OCI-LY7 (cell line): ENCODE results near the gene SHCBP1. TPM values are rescaled to one million over a fixed set of nuclear protein-coding genes. Genes with fewer than 3 reads are reported as not detected.
A peak's percentile ranks its signal among the peaks of the same experiment; 100 is the strongest.
"Not testable (repeated sequence)": the region's sequence is repeated elsewhere in the genome, so short reads cannot be mapped to it uniquely, and the experiment has no call there.

Experiments
- BruUV-seq: library from RNA; stranded (reverse); fragments of 400-500 nt; replicated peaks from 2 replicates; lab custom pipeline; 2021; lab: Mats Ljungman, UMichigan
- CTCF ChIA-PET: fragments of 300-600 bp; sonication (Branson Sonifier 250); formaldehyde crosslinking; loops from one replicate; lab custom pipeline; 2022; ENCODE audit warnings: antibody characterized with exemption; ENCODE audit not compliant: unreplicated experiment; lab: Charles Lee
- POLR2A ChIA-PET: fragments of 300-600 bp; sonication (Branson Sonifier 250); formaldehyde crosslinking; loops from one replicate; lab custom pipeline; 2022; ENCODE audit warnings: antibody characterized with exemption; lab: Charles Lee
- DNase-seq: peaks from one replicate; pipeline ENCODE4 v3.0.0-alpha.2; 2015; ENCODE audit warnings: low spot score
- H2AFZ ChIP-seq: fragments of 200-600 bp; sonication (generic), shearing (Covaris generic); 2 replicates; pipeline ENCODE4 v1.6.1; 2014; ENCODE audit warnings: mild to moderate bottlenecking, antibody characterized with exemption, low read length, moderate library complexity
- H3K27ac ChIP-seq: fragments of 200-600 bp; sonication (generic); 2 replicates; pipeline ENCODE4 v1.5.1; 2014; ENCODE audit warnings: mixed run types, low read depth, mild to moderate bottlenecking, moderate library complexity, low read length, inconsistent platforms; ENCODE audit not compliant: poor library complexity, severe bottlenecking
- H3K36me3 ChIP-seq: fragments of 200-600 bp; sonication (generic); 2 replicates; pipeline ENCODE4 v1.6.1; 2014; ENCODE audit warnings: mild to moderate bottlenecking, antibody characterized with exemption, low read length, moderate library complexity, mixed read lengths; ENCODE audit not compliant: insufficient read depth
- H3K4me1 ChIP-seq: fragments of 200-600 bp; sonication (generic); 2 replicates; pipeline ENCODE4 v1.5.1; 2014; ENCODE audit warnings: mild to moderate bottlenecking, low read length; ENCODE audit not compliant: insufficient read depth, poor library complexity, severe bottlenecking
- H3K4me2 ChIP-seq: fragments of 200-600 bp; sonication (generic); 2 replicates; pipeline ENCODE4 v1.6.1; 2014; ENCODE audit warnings: mild to moderate bottlenecking, low read length
- H3K4me3 ChIP-seq: fragments of 200-600 bp; sonication (generic); 2 replicates; pipeline ENCODE4 v1.5.1; 2014; ENCODE audit warnings: mild to moderate bottlenecking, low read depth, low read length; ENCODE audit not compliant: poor library complexity, severe bottlenecking
- H3K79me2 ChIP-seq: fragments of 200-600 bp; sonication (generic); 2 replicates; pipeline ENCODE4 v1.6.1; 2016; ENCODE audit warnings: low read depth, mild to moderate bottlenecking, low read length, moderate library complexity, mixed read lengths; ENCODE audit not compliant: insufficient read depth
- H3K9me2 ChIP-seq: fragments of 200-600 bp; sonication (generic); 2 replicates; pipeline ENCODE4 v1.6.1; 2016; ENCODE audit warnings: mild to moderate bottlenecking, low read length, mixed read lengths; ENCODE audit not compliant: insufficient read depth
- H3K9me3 ChIP-seq: fragments of 200-600 bp; sonication (generic); 2 replicates; pipeline ENCODE4 v1.6.1; 2014; ENCODE audit warnings: mild to moderate bottlenecking, mixed run types, low read length, mixed read lengths
- H4K20me1 ChIP-seq: fragments of 200-600 bp; sonication (generic); 2 replicates; pipeline ENCODE4 v1.6.1; 2014; ENCODE audit warnings: mild to moderate bottlenecking, antibody characterized with exemption, low read length, moderate library complexity, mixed read lengths; ENCODE audit not compliant: insufficient read depth
- EZH2phosphoT487 ChIP-seq: fragments of 200-600 bp; sonication (generic); IDR thresholded peaks from 2 replicates; pipeline ENCODE4 v1.6.1; 2018; ENCODE audit warnings: low read depth, borderline replicate concordance, mild to moderate bottlenecking, mixed run types, antibody characterized with exemption, low read length, moderate library complexity, mixed read lengths
- intact Hi-C: fragments of 100-400 bp; cut with micrococcal nuclease; formaldehyde crosslinking; loops from one replicate; pipeline ENCODE4 v1.10.0; 2022; ENCODE audit not compliant: unreplicated experiment
- total RNA-seq, 2 experiments: library from RNA; depleted of rRNA in 1 of 2; stranded (reverse); fragments of >200 nt in 1 of 2; shearing (Covaris generic) in 1 of 2; gene quantifications; 2 replicates each; pipeline ENCODE4 v1.2.3, GENCODE V29; 2014 to 2022
- TF ChIP-seq, protein P1 (sequence below): fragments of 200-600 bp; sonication (generic); conservative IDR thresholded peaks from 2 replicates; pipeline ENCODE4 v1.5.1; 2014; ENCODE audit warnings: mild to moderate bottlenecking, antibody characterized with exemption, low read length, moderate library complexity, mixed read lengths

Gene SHCBP1
- total RNA-seq, 2 experiments from 2014 or later = 32.6 to 49.5 TPM

DNA sequence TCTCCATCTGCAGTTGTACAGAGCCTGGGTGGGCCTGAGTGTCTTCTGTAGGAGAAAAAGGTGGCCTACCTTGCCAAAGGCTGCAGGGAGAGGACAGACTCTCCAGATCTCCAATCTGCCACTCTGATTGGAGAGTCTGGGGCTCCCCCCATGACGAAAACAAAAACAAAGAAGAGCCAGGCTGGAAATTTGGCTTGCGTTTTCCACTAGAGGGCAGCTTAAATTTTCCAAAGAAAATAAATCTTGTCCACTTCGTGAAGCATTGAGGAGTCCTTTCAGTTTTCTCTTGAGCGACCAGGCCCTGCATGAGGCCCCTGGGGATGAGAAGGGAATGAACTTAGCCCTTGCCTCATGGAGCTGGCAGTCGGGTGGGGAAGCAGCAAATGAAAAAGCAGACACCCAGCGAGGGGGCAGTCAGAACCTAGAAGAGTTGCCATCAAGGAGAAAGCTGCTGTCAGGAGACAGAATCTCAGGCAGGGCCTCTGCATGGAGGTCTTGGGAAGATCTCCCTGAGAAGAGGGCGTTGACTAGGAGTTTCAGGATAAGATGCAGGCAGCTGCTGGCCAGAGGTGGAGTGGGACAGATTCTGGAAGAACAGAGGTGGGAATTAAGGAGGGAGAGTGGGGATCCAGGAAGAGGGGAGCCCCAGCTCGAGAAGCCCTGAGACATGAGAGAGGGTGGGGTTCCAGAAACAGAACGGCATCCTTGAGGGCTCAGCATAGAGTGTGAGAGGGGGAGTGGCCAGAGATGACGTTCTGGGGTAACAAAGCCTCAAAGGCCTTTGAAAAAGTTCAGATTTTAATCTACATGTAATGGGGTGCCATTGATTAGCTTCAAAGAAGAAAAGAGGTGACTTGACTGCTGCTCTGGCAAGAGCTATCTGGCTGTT lies 8.4 kb upstream of the SHCBP1 start:
- BruUV-seq = no TSS peak
- Histone ChIP-seq H3K27ac (no peak overlapping the region), H3K9me2 (no peaks in the 10 kb centered on the region), H4K20me1 (no peaks in the 10 kb centered on the region), H3K4me2 (no peak overlapping the region), H3K79me2 (no peaks in the 10 kb centered on the region), H3K36me3 (no peaks in the 10 kb centered on the region), H3K4me3 (no peak overlapping the region), H3K9me3 (no peaks in the 10 kb centered on the region), H3K4me1 (no peaks in the 10 kb centered on the region), H2AFZ (0 out of 2 replicates have a peak overlapping the region, but pooled peaks have one; percentile 18)
- intact Hi-C loops = no loop called here
- POLR2A ChIA-PET = interaction anchor here (0.6 to 1.3 kb wide), 2 partner anchors 9 to 10 kb away, joined by 3 read pairs; no protein-coding TSS in a partner anchor
- CTCF ChIA-PET = no interaction called here
- TF ChIP-seq EZH2phosphoT487 = no peak
- TF ChIP-seq, protein P1, sequence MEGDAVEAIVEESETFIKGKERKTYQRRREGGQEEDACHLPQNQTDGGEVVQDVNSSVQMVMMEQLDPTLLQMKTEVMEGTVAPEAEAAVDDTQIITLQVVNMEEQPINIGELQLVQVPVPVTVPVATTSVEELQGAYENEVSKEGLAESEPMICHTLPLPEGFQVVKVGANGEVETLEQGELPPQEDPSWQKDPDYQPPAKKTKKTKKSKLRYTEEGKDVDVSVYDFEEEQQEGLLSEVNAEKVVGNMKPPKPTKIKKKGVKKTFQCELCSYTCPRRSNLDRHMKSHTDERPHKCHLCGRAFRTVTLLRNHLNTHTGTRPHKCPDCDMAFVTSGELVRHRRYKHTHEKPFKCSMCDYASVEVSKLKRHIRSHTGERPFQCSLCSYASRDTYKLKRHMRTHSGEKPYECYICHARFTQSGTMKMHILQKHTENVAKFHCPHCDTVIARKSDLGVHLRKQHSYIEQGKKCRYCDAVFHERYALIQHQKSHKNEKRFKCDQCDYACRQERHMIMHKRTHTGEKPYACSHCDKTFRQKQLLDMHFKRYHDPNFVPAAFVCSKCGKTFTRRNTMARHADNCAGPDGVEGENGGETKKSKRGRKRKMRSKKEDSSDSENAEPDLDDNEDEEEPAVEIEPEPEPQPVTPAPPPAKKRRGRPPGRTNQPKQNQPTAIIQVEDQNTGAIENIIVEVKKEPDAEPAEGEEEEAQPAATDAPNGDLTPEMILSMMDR = peak; percentile 50
- no peak for DNase-seq

DNA sequence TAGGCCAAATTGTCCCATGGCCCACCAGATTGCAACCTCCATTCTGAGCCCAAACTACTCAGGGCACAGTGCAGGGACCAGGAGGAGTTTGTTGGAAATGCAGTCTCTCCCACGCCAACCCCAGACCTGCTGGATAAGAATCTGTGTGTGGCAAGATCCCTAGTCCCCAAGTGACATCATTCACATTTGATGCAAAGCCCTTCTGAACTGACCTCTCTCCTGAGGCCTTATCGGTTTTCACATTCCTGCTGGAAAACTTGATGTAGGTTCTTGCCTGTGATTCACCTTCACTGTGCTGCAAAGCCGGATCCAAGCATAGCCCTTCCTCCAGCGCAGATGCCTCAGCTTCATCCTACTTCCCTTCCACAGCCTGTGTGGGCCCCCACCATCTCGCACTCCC lies 6.6 kb upstream of the SHCBP1 start:
- no peaks in the 10 kb centered on the region for H3K36me3 ChIP-seq
- CTCF ChIA-PET = no interaction called here

DNA sequence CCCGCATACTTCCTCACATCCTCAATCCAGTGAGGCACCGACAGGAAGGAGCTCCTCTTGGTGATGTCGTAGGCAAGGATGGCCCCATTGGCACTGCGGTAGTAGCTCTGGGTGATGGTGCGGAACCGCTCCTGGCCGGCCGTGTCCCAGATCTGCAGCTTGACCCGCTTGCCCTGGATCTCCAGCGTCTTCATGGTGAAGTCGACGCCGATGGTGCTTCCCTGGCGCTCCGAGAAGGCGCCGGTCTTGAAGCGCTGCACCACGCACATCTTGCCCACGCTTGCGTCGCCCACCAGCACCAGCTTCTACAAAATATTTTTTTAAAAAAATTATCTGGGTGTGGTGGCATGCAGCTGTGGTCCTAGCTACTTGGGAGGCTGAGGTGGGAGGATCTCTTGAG lies 5.5 kb upstream of the SHCBP1 start:
- H3K27ac ChIP-seq, CTCF ChIA-PET, intact Hi-C loops, H2AFZ ChIP-seq, H3K4me1 ChIP-seq, H3K9me3 ChIP-seq, H3K4me3 ChIP-seq, H3K9me2 ChIP-seq, H4K20me1 ChIP-seq, H3K79me2 ChIP-seq, BruUV-seq, H3K36me3 ChIP-seq, DNase-seq, H3K4me2 ChIP-seq: not testable (repeated sequence)
- POLR2A ChIA-PET = interaction anchor here (0.6 kb wide), 1 partner anchor 844 kb away, joined by 4 read pairs; no protein-coding TSS in a partner anchor

More for the DNA sequence above, 6.6 kb upstream of the SHCBP1 start:
- no TSS peak for BruUV-seq
- no peak for DNase-seq
- Histone ChIP-seq H3K4me3 (no peak overlapping the region), H3K4me1 (no peaks in the 10 kb centered on the region), H3K4me2 (no peak overlapping the region), H3K9me2 (no peaks in the 10 kb centered on the region), H3K79me2 (no peaks in the 10 kb centered on the region), H4K20me1 (no peaks in the 10 kb centered on the region), H3K9me3 (no peaks in the 10 kb centered on the region), H2AFZ (no peak overlapping the region), H3K27ac (no peak overlapping the region)
- TF ChIP-seq, protein P1 = no peak
- no peak for TF ChIP-seq EZH2phosphoT487
- intact Hi-C loops = no loop called here
- POLR2A ChIA-PET = no interaction called here

DNA sequence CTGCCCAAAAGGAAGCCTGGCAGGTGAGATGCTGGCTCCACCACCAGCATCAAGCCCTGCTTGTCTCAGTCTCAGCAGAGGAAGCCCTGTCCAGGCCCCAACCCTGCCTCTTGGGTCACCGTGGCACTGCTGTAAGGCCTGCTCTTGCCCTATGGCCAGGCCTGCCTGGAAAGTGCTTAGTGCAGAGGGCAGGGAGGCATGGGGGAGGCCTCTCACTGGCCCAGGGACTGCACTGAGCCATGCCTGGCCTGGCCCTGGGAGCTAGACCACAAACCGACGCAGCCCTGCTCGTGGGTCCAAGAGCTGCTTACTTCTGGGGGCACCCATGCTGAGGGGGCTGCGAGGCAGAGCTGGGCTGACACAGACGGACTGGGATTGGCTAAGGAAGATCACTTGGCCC lies 3.7 kb upstream of the SHCBP1 start:
- BruUV-seq, H4K20me1 ChIP-seq, DNase-seq, H3K9me2 ChIP-seq, CTCF ChIA-PET, H3K4me3 ChIP-seq, H2AFZ ChIP-seq, H3K27ac ChIP-seq, POLR2A ChIA-PET, H3K9me3 ChIP-seq, H3K4me2 ChIP-seq, H3K36me3 ChIP-seq, intact Hi-C loops: not testable (repeated sequence)
- H3K4me1 ChIP-seq = peaks cover 16% of the 10 kb centered on the region
- peaks cover 12% of the 10 kb centered on the region for H3K79me2 ChIP-seq

DNA sequence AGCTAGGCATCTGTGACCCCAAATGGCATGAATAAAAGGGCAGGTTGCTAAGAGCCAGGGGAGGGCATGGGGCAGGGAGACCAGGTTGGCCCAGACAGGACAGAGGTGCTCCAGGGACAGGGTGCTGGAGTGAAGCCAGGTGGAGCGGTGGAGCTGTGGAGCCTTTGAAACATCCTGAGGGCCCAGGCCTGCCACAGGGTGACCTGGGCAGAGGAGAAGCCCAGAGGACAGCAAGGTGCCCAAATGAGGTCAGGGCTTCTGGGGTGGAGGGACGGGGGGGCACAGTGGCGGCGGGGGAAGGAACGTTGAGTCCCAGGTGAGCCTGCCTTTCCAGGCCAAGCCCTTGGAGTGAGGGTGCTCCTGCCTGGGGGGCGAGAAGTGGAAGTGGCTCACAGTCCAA lies 2.5 kb upstream of the SHCBP1 start:
- H3K27ac ChIP-seq, H3K9me3 ChIP-seq, intact Hi-C loops, H3K4me2 ChIP-seq, POLR2A ChIA-PET, CTCF ChIA-PET, H3K4me3 ChIP-seq, H3K9me2 ChIP-seq, BruUV-seq, H4K20me1 ChIP-seq, H3K36me3 ChIP-seq, H2AFZ ChIP-seq, DNase-seq: not testable (repeated sequence)
- Histone ChIP-seq H3K4me1 (peaks cover 28% of the 10 kb centered on the region), H3K79me2 (peaks cover 24% of the 10 kb centered on the region)
